ENCODE measurements around the gene PDLIM3.
"Not testable (repeated sequence)": the region's sequence is repeated elsewhere in the genome, so short reads cannot be mapped to it uniquely, and the experiment has no call there.

The PDLIM3 gene

GRCh38 chr4:185554365-185555126 is 19.2 kb upstream of the PDLIM3 start:
- no peak for DNase-seq

DNA sequence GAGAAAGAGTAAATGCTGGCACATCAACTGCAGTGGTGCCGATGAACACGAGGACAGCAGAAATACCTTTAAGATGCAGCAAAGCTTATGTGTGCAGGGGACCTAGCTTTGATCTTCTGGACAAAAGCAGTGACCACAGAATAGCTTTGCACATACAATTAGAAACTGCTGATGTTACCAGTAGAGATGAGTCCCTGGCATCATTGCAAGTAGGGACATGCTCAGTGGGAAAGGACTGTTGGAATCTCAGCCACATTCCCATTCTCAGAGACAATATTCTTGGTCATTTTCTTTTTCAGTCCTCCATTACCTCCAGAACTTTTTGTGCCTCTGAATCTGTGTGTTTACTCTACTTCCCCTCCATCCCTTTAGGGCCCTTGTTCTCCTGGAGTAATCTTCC is 16.9 kb upstream of the PDLIM3 start:
- DNase-seq = no peak

GRCh38 chr4:185550933-185551332 is 15.6 kb upstream of the PDLIM3 start:
- DNase-seq = no peak

DNA sequence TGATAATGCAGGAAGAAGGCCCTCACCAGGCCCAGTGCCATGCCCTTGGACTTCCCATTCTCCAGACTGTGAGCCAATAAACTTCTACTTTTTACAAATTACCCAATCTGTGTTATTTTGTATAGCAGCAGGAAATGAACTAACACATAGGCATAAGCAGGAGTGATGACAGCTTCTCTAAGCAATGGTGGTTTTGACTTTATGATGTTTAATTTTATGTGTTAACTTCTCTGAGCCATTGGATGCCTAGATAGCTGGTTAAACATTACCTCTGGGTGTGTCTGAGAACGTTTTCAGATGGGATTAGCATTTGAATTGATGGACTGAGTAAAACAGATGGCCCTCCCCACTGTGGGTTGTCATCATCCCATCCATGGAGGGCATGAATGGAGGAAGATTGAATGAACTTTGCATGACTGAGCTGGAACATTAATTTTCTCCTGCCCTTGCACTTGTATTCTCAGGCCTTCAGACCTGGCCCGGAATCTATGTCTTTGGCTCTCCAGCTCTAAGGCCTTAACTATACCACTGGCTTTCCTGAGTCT is 13.9 kb upstream of the PDLIM3 start:
- no peak for DNase-seq

DNA sequence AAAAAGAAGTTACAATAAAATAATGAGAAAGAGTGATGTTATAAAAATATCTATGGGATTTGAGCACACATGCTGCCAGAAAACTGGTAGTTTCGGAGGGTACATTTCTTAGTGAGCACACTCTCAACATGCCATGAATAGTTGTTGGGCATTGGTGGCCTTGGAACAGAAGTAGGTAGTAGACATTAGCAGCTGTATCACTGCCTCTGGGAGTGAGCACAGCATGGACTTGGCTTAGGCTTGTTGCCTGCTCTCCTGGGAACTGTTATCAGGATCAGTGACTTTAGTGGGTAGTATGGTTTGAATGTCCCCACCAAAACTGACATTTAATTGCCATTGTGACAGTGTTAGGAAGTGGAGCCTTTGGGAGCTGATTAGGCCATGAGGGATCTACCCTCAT is 13.3 kb upstream of the PDLIM3 start:
- DNase-seq = no peak

DNA sequence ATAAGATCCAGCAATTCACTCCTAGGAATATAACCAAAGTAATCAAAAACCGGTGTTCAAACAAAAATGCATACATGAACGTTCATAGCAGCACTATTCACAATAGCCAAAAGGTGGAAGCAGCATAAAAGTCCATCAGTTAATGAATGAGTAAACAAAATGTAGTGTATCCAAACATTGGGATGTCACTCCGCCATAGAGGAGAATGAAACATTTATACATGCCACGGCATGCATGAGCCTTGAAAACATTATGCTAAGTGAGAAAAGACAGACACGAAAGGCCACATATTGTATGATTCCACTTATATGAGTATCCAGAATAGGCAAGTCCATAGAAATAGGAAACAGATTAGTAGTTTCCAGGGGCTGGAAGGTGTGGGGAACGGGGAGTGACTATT is 11.0 kb upstream of the PDLIM3 start:
- DNase-seq = no peak

- no peak for DNase-seq
Observed at GRCh38 chr4:185542626-185543315, 7.5 kb upstream of the PDLIM3 start.

GRCh38 chr4:185541251-185541727 is 6.0 kb upstream of the PDLIM3 start:
- DNase-seq = peak in 17 of 56 donors; percentile 1 to 53 (median 23)

- no peak for DNase-seq
Observed at GRCh38 chr4:185540487-185541120, 5.3 kb upstream of the PDLIM3 start.

DNA sequence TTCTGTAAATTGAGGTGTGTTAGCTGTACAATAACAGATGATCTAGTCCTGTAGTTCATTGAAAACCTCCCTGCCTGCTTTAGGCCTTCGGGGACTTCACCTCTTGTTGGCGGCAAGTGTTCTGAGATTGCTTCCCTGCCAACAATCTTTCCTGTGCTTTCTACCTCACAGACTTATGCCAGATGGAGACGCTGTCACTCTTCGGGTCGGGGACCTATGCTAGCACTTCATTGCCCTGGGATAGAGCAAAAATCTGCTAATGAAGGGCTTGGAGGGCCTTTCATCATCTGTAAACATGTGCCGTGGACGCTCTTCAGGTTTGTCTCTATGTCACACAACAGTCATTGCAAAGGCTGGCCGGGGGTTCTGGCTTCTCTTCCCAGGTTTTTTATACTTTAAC is 4.7 kb upstream of the PDLIM3 start:
- no peak for DNase-seq

DNA sequence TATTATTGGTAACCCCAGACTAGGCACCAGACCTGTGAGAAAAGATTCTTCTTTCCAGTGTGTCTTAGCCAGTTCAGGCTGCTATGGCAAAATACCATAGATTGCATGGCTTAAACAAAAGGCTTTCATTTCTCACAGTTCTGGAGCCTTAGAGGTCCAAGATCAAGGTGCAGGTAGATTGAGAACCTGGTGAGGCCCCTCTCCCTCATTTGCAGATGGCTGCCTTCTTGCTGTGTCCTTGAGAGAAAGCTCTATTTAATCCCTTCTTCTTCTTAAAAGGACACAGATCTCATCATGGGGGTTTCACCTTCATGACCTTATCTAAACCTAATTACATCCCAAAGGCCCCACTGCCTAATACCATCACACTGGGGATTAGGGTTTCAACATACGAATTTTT is 3.5 kb upstream of the PDLIM3 start:
- DNase-seq = no peak

GRCh38 chr4:185536411-185536709 is 1.1 kb upstream of the PDLIM3 start:
- peak in 14 of 56 donors; percentile 3 to 44 (median 16) for DNase-seq

DNA sequence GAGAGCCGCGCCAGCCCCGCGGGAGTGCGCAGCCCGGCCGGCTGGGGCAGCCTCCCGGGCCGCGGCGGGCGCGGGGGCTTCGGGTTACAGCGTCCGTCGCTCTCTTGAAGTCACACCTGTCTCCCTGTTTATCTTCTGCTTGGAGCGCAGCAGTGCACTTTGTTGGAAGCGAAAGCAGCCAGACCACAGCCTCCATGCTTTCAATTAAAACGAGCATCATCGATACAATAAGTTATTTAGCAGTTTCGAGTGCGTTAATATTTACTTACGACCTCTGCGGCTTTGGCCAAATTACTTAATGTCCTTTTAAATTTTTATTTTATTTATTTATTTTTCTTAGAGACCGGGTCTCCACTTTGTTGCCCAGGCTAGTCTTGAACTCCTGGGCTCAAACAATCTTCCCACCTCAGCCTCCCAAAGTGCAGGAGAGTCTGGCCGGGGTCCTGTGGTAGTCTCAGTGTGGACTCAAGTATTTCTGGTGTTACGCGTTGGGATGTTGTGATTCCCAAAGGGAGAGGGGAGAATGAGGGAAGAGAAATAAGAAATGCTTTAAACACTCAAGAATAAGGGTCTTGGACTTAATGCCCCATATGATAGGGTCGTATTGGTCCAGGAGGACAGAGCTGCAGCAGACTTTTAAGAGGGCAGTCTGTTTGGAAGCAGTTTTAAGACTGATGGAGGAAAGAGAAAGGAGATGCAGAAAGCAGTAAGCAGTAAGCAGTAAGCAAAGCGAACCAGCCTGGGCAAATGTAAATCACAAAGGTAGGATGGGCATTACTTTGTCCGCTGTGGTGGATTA is 504 bp upstream of the PDLIM3 start:
- no peak for DNase-seq

GRCh38 chr4:185534511-185534865 is 819 bp downstream of the PDLIM3 start:
- no peak for DNase-seq

- DNase-seq = no peak
Observed at GRCh38 chr4:185532795-185533324, 2.4 kb downstream of the PDLIM3 start.

DNA sequence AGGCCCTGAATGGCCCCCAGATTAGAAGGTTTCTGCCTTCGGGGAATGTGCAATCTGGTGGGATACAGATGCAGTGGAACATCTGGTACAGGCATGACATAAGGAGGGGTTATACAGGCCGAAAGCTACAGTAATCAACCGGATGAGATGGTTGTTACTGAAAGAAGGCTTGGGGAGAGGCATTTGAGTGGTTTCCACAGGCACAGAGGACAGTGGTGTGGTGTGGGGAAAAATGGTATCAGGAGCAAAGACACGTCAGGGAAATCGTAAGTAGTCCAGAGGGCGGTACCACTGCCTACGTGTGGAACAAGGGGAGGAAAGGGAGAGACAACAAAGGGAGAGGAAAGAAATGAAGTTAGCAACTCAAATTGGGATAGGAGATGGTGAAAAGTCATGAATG is 3.0 kb downstream of the PDLIM3 start:
- no peak for DNase-seq

DNA sequence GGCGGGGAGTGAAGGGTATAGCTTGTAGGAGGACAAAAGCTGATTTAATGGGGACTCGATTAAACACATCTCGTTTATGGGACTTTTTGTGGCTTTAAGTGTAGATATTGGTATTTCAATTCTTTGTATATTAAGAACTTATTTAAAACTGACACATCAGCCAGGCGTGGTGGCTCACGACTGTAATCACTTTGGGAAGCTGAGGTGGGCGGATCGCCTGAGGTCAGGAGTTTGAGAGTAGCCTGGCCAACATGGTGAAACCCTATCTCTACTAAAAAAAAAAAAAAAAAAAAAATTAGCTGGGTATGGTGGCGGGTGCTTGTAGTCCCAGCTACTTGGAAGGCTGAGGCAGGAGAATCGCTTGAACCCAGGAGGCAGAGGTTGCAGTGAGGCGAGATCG is 3.7 kb downstream of the PDLIM3 start:
- not testable (repeated sequence) for DNase-seq

GRCh38 chr4:185529413-185529812 is 5.9 kb downstream of the PDLIM3 start:
- no peak for DNase-seq

DNA sequence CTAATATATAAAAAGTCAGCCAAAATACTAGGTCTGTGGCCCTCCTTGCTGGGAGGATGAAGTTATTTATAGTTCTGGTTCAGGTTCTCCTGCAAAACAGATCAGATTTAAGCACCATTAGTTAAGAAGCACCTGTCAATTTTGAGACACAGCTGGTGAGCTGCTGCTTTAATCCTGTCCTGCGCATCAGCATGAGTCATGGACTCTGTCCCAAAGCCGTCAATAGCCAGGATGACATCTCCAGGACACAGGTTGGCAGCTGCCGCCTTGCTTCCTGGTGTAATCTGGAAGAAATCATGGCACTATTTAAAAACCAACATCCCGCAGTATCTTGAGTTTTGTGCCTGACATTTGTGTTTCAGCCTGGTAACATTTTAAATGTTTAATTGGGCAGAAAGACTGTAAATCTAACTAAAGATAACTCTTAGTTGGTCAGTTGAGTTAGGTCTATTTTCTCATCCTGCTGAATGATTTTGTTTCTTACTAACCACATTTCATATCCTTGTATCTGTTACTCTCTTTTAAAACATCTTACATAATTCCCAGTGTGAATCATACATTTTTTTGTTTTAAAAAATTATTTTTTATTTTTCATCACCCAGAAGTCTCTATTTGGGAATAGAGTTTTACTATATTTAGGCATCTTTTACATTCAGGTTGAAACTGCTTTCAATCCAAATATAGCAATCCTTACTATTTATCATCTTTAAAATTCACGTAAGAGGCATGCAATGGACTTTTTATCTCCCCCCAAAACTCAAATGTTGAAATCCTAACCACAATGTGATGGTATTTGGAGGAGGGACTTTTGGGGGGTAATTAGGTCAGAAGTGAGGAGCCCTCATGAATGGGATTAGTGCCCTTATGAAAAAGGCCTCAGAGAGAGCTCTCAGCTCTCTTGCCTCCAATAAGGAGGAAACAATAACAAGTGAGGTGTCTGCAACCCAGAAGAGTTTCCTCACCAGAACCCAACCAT is 10.1 kb downstream of the PDLIM3 start:
- DNase-seq = no peak

- no peak for DNase-seq
Observed at GRCh38 chr4:185523862-185524261, 11.4 kb downstream of the PDLIM3 start.
